ENCODE results near the gene STRIP1. TPM values are rescaled to one million over a fixed set of nuclear protein-coding genes. Genes with fewer than 3 reads are reported as not detected.
A peak's percentile ranks its signal among the peaks of the same experiment; 100 is the strongest.

STRIP1 gene
- total RNA-seq, 1 donor = 50.3 TPM

- TF ChIP-seq CTCF (IDR thresholded peaks at IDR 0.05; ENCODE audit: insufficient read depth, low read length) = no peak
- H3K4me3 ChIP-seq (ENCODE audit: low read depth, low read length) = peak overlapping the region; percentile 85
- peak; percentile 26 for DNase-seq (ENCODE audit: low read depth)
Observed at GRCh38 chr1:110035236-110035752, 870 bp downstream of the STRIP1 start.

GRCh38 chr1:110038271-110038670 is 3.8 kb downstream of the STRIP1 start:
- no peak for TF ChIP-seq CTCF (IDR thresholded peaks at IDR 0.05; ENCODE audit: insufficient read depth, low read length)
- H3K4me3 ChIP-seq (ENCODE audit: low read depth, low read length) = no peak overlapping the region
- DNase-seq (ENCODE audit: low read depth) = no peak

- no peak for TF ChIP-seq CTCF (IDR thresholded peaks at IDR 0.05; ENCODE audit: insufficient read depth, low read length)
- H3K4me3 ChIP-seq (ENCODE audit: low read depth, low read length) = no peak overlapping the region
- no peak for DNase-seq (ENCODE audit: low read depth)
Observed at GRCh38 chr1:110039641-110040040, 5.2 kb downstream of the STRIP1 start.

GRCh38 chr1:110040548-110040947 is 6.1 kb downstream of the STRIP1 start:
- no peak for DNase-seq (ENCODE audit: low read depth)
- H3K4me3 ChIP-seq (ENCODE audit: low read depth, low read length) = no peak overlapping the region
- no peak for TF ChIP-seq CTCF (IDR thresholded peaks at IDR 0.05; ENCODE audit: insufficient read depth, low read length)

GRCh38 chr1:110043016-110043415 is 8.6 kb downstream of the STRIP1 start:
- no peak for TF ChIP-seq CTCF (IDR thresholded peaks at IDR 0.05; ENCODE audit: insufficient read depth, low read length)
- no peak for DNase-seq (ENCODE audit: low read depth)
- H3K4me3 ChIP-seq (ENCODE audit: low read depth, low read length) = no peak overlapping the region

GRCh38 chr1:110047463-110047862 is 13.0 kb downstream of the STRIP1 start:
- TF ChIP-seq CTCF (IDR thresholded peaks at IDR 0.05; ENCODE audit: insufficient read depth, low read length) = no peak
- H3K4me3 ChIP-seq (ENCODE audit: low read depth, low read length) = no peak overlapping the region
- DNase-seq (ENCODE audit: low read depth) = no peak

- TF ChIP-seq CTCF (IDR thresholded peaks at IDR 0.05; ENCODE audit: insufficient read depth, low read length) = no peak
- DNase-seq (ENCODE audit: low read depth) = no peak
- no peak overlapping the region for H3K4me3 ChIP-seq (ENCODE audit: low read depth, low read length)
Observed at GRCh38 chr1:110048240-110048639, 13.8 kb downstream of the STRIP1 start.

Measured in fibroblast of the aortic adventitia (primary cell).